Neural progenitor cell (in vitro differentiated cells): ENCODE data around the gene ALS2CL. TPM values are rescaled to one million over a fixed set of nuclear protein-coding genes. Genes with fewer than 3 reads are reported as not detected.

Experiments used
- DNase-seq: peaks from one replicate; pipeline ENCODE4 v3.0.0-alpha.2; 2016; ENCODE audit warnings: low spot score
- H2AFZ ChIP-seq: fragments of 200-600 bp; sonication (generic); replicated peaks from 2 replicates; pipeline ENCODE4 v1.6.1; 2016; ENCODE audit warnings: antibody characterized with exemption
- H3F3A ChIP-seq: fragments of 200-600 bp; sonication (generic); 2 replicates; pipeline ENCODE4 v1.6.1; 2016; ENCODE audit warnings: antibody characterized with exemption, low read depth
- H3K27ac ChIP-seq: fragments of 200-600 bp; sonication (generic); 2 replicates; pipeline ENCODE4 v1.5.1; 2016; ENCODE audit warnings: mild to moderate bottlenecking
- H3K27me3 ChIP-seq: fragments of 200-600 bp; sonication (generic); 2 replicates; pipeline ENCODE4 v1.6.1; 2016; ENCODE audit warnings: mild to moderate bottlenecking, moderate library complexity
- H3K36me3 ChIP-seq: fragments of 200-600 bp; sonication (generic); 2 replicates; pipeline ENCODE4 v1.5.1; 2016
- H3K4me1 ChIP-seq: fragments of 200-600 bp; sonication (generic); 2 replicates; pipeline ENCODE4 v1.6.1; 2016; ENCODE audit warnings: mixed run types
- H3K4me2 ChIP-seq: fragments of 200-600 bp; sonication (generic); 2 replicates; pipeline ENCODE4 v1.6.1; 2016
- H3K4me3 ChIP-seq: fragments of 200-600 bp; sonication (generic); 2 replicates; pipeline ENCODE4 v1.5.1; 2016
- H3K79me2 ChIP-seq: fragments of 200-600 bp; sonication (generic); 2 replicates; pipeline ENCODE4 v1.6.1; 2016; ENCODE audit warnings: low read depth
- H3K9ac ChIP-seq: fragments of 200-600 bp; sonication (generic); 2 replicates; pipeline ENCODE4 v1.6.1; 2016
- H3K9me3 ChIP-seq: fragments of 200-600 bp; sonication (generic); 2 replicates; pipeline ENCODE4 v1.5.1; 2016; ENCODE audit warnings: low read depth
- H4K20me1 ChIP-seq: fragments of 200-600 bp; sonication (generic); 2 replicates; pipeline ENCODE4 v1.6.1; 2016; ENCODE audit warnings: low read depth
- H3K27ac Mint-ChIP-seq: 3 replicates; pipeline ENCODE4 v1.8.0; 2021; ENCODE audit warnings: mixed read lengths
- H3K27me3 Mint-ChIP-seq: 2 replicates; pipeline ENCODE4 v1.8.0; 2022; ENCODE audit warnings: low read depth, mild to moderate bottlenecking, inconsistent platforms, moderate library complexity, mixed read lengths; ENCODE audit not compliant: insufficient read depth
- H3K36me3 Mint-ChIP-seq: 3 replicates; pipeline ENCODE4 v1.8.0; 2021; ENCODE audit warnings: mixed read lengths
- H3K4me1 Mint-ChIP-seq: 3 replicates; pipeline ENCODE4 v1.8.0; 2021; ENCODE audit warnings: mixed read lengths
- H3K4me3 Mint-ChIP-seq: 3 replicates; pipeline ENCODE4 v1.8.0; 2021; ENCODE audit warnings: mild to moderate bottlenecking, moderate library complexity, mixed read lengths
- H3K9me3 Mint-ChIP-seq: 3 replicates; pipeline ENCODE4 v1.8.0; 2020; ENCODE audit warnings: mixed read lengths
- EZH2 ChIP-seq: fragments of 200-600 bp; sonication (generic); IDR thresholded peaks from 2 replicates; pipeline ENCODE4 v1.6.1; 2017; ENCODE audit warnings: antibody characterized with exemption, mild to moderate bottlenecking, moderate library complexity
- EZH2phosphoT487 ChIP-seq: fragments of 200-600 bp; sonication (generic); IDR thresholded peaks from 2 replicates; pipeline ENCODE4 v1.6.1; 2017; ENCODE audit warnings: antibody characterized with exemption
- total RNA-seq: library from RNA; depleted of rRNA; stranded (reverse); fragments of >200 nt; gene quantifications from 2 replicates; pipeline ENCODE4 v1.2.3, GENCODE V29; 2015; ENCODE audit warnings: low replicate concordance
- TF ChIP-seq, protein P1 (sequence below): fragments of 200-600 bp; sonication (generic); IDR thresholded peaks from 2 replicates; pipeline ENCODE4 v1.5.1; 2017; ENCODE audit warnings: antibody characterized with exemption, mild to moderate bottlenecking

ALS2CL gene
- total RNA-seq, 1 donor from 2014 or later, result 1.3 TPM

DNA sequence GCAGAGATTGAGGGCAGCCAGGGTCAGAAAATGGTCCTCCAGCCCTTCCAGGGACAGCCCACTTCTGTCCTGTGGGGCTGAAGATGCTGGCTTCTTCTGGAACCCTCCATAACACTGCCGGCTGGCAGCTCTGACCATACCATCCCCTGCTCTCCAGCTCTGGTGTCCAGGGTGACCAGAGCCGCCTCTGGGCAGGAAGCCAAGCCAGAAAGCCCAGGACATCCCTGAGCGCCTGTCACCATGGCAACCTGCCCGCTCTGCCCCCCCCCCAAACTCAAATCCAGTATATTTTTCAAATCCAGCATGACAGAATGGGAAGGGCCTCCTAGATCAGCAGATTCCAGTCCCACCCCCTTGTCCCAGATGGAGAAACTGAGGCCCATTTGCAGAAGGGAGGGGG is 7.3 kb upstream of the ALS2CL start:
- peaks cover 15% of the 10 kb centered on the region for H3K27me3 Mint-ChIP-seq
- H3K36me3 ChIP-seq, result no peaks in the 10 kb centered on the region
- TF ChIP-seq EZH2 (no peak), EZH2phosphoT487 (no peak)
- TF ChIP-seq, protein P1, sequence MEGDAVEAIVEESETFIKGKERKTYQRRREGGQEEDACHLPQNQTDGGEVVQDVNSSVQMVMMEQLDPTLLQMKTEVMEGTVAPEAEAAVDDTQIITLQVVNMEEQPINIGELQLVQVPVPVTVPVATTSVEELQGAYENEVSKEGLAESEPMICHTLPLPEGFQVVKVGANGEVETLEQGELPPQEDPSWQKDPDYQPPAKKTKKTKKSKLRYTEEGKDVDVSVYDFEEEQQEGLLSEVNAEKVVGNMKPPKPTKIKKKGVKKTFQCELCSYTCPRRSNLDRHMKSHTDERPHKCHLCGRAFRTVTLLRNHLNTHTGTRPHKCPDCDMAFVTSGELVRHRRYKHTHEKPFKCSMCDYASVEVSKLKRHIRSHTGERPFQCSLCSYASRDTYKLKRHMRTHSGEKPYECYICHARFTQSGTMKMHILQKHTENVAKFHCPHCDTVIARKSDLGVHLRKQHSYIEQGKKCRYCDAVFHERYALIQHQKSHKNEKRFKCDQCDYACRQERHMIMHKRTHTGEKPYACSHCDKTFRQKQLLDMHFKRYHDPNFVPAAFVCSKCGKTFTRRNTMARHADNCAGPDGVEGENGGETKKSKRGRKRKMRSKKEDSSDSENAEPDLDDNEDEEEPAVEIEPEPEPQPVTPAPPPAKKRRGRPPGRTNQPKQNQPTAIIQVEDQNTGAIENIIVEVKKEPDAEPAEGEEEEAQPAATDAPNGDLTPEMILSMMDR, result no peak
- peak overlapping the region; percentile 49 for H3K4me3 ChIP-seq
- no peaks in the 10 kb centered on the region for H3K36me3 Mint-ChIP-seq
- H3K4me1 Mint-ChIP-seq, result peaks cover 28% of the 10 kb centered on the region
- no peak overlapping the region for H2AFZ ChIP-seq
- no peak overlapping the region for H3K27ac ChIP-seq
- peak overlapping the region; percentile 42 for H3K27ac Mint-ChIP-seq
- peaks cover 3% of the 10 kb centered on the region for H4K20me1 ChIP-seq
- H3K79me2 ChIP-seq, result no peaks in the 10 kb centered on the region
- peak overlapping the region; percentile 76 for H3K4me2 ChIP-seq
- H3K4me3 Mint-ChIP-seq, result peak overlapping the region; percentile 55
- no peaks in the 10 kb centered on the region for H3F3A ChIP-seq
- H3K4me1 ChIP-seq, result peaks cover 4% of the 10 kb centered on the region
- peak; percentile 30 for DNase-seq
- no peak overlapping the region for H3K9ac ChIP-seq
- H3K27me3 ChIP-seq, result peaks cover 45% of the 10 kb centered on the region
- no peaks in the 10 kb centered on the region for H3K9me3 ChIP-seq
- no peaks in the 10 kb centered on the region for H3K9me3 Mint-ChIP-seq

DNA sequence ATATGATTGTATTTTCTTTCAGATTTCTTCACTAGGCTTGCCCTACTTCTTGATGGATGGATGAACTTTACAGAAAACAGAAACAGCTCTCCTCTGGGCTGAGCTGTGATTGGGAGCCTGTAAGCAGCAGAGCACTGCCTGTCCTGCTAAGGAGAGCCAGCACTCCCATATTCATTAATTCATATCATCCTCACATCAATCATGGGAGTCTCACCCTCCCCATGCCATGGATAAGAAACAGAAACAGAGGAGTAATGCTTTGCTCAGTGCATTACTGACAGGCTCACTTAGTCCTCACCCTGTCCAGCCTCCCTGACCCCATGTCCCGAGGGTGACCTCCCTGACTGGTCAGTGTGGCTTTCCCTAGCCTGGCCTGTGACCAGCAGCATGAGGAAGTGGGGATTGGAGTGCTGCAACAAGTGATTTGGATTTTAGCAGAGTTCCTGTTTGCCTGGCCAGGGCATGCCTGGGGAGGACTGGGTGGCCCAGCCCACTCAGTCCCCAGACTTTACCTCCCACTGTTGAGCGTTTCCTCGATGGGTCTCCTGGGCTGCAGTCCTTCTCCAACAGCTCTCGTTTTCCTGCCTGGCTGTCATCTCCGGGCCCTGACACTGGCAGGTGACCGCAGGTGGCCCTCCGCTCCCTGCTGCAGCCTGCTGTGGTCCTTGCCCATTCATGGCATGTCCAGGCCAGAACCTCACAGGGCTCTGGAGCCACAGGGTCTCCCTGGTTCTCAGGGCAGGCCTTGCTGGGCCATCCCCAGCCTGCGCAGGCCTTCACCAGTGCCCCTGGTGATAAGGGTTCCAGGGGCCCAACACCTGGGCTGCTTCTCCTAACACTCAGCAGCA is 6.4 kb upstream of the ALS2CL start:
- H3K36me3 Mint-ChIP-seq, result no peaks in the 10 kb centered on the region

DNA sequence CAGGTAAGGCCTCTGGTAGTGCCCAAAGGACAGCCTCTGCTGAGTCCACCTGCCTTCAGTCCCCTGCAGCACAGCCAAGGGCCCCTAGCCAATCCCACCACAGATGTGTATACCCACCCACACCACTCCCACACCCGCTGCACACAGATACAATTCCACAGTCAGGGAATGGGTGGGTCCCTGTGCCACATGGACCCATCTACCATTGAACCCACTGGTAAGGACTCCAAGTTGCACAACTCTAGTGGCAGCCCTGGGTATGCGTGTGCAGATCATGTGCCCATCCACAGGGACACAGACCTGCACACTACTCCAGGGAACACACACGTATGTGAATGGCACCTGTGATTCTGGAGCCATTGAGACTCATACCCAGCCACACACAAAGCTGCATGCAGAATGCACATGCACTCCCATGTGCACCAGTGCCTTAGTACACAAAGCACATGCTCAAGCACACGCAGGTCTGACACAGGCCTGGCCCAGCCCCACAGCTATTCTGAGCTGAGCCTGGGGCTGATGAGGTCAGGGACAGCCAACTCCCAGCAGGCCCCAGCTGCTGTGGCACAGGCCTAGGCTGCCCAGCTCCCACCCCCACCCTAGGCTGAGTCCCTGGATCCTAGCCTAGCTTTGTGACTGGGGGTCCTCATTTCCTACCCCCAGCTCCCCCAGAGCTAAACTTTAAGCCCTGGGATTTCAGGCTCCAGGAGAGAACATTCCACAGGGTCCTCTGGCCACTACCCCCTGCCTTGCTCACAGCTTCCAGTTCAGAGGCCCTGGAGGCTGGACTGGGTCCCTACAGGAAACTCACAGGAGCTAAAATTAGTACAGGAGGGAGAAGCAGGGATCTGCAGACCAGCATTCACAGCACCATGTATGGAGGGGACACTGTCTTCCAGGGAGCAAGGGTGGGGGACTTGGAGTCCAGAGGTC is 2.7 kb upstream of the ALS2CL start:
- no peak for TF ChIP-seq EZH2
- TF ChIP-seq EZH2phosphoT487, result no peak
- TF ChIP-seq, protein P1, result no peak
- no peak overlapping the region for H3K27ac Mint-ChIP-seq
- no peak for DNase-seq

More for the DNA sequence above, 6.4 kb upstream of the ALS2CL start:
- Mint-ChIP-seq H3K27me3 (peaks cover 16% of the 10 kb centered on the region), H3K4me1 (peaks cover 25% of the 10 kb centered on the region), H3K27ac (no peak overlapping the region), H3K9me3 (no peaks in the 10 kb centered on the region), H3K4me3 (peak overlapping the region; percentile 43)
- H3K9ac ChIP-seq, result no peak overlapping the region
- no peaks in the 10 kb centered on the region for H3K36me3 ChIP-seq
- H3K79me2 ChIP-seq, result no peaks in the 10 kb centered on the region
- H3K4me1 ChIP-seq, result peaks cover 4% of the 10 kb centered on the region
- H3K4me3 ChIP-seq, result no peak overlapping the region
- H3K4me2 ChIP-seq, result no peak overlapping the region
- H3K9me3 ChIP-seq, result no peaks in the 10 kb centered on the region
- TF ChIP-seq EZH2 (no peak), EZH2phosphoT487 (no peak)
- TF ChIP-seq, protein P1, result no peak
- peaks cover 45% of the 10 kb centered on the region for H3K27me3 ChIP-seq
- H3K27ac ChIP-seq, result no peak overlapping the region
- no peak overlapping the region for H2AFZ ChIP-seq
- peaks cover 3% of the 10 kb centered on the region for H4K20me1 ChIP-seq
- no peaks in the 10 kb centered on the region for H3F3A ChIP-seq
- no peak for DNase-seq

More for the DNA sequence above, 2.7 kb upstream of the ALS2CL start:
- Mint-ChIP-seq H3K36me3 (no peaks in the 10 kb centered on the region), H3K4me3 (no peak overlapping the region), H3K27me3 (peaks cover 13% of the 10 kb centered on the region), H3K4me1 (peaks cover 25% of the 10 kb centered on the region), H3K9me3 (no peaks in the 10 kb centered on the region)
- Histone ChIP-seq H3K9ac (no peak overlapping the region), H3K4me3 (no peak overlapping the region), H2AFZ (no peak overlapping the region), H3K4me2 (no peak overlapping the region), H3K9me3 (no peaks in the 10 kb centered on the region), H4K20me1 (no peaks in the 10 kb centered on the region), H3K27ac (no peak overlapping the region), H3K4me1 (peaks cover 8% of the 10 kb centered on the region), H3K36me3 (no peaks in the 10 kb centered on the region), H3K27me3 (peaks cover 49% of the 10 kb centered on the region), H3F3A (peaks cover 8% of the 10 kb centered on the region), H3K79me2 (no peaks in the 10 kb centered on the region)
